Stimulated activated CD4-positive, alpha-beta T cell treated with anti-CD3 and anti-CD28 coated beads, TNF-alpha, amount 100 ng/mL, for 4 hours (primary cell): Measurements from ENCODE around the gene NAP1L4.
"Not testable (repeated sequence)": the region's sequence is repeated elsewhere in the genome, so short reads cannot be mapped to it uniquely, and the experiment has no call there.

Experiments
- DNase-seq, 3 experiments: peaks; one replicate each; pipeline ENCODE4 v3.0.0-alpha.2; 2020; ENCODE audit warnings: low read depth in 3 of 3

Gene NAP1L4

GRCh38 chr11:2909133-2909902 lies 82.8 kb downstream of the NAP1L4 start:
- no peak for DNase-seq

- no peak for DNase-seq
These were observed 84.0 kb downstream of the NAP1L4 start for GRCh38 chr11:2908130-2908529.

- not testable (repeated sequence) for DNase-seq
These were observed 86.8 kb downstream of the NAP1L4 start for GRCh38 chr11:2905299-2905698.

GRCh38 chr11:2904153-2905052 lies 87.7 kb downstream of the NAP1L4 start:
- DNase-seq, result no peak

- no peak for DNase-seq
These were observed 88.5 kb downstream of the NAP1L4 start for GRCh38 chr11:2903672-2904011.

- DNase-seq, result no peak
These were observed 89.1 kb downstream of the NAP1L4 start for GRCh38 chr11:2902784-2903671.

- peak; percentile 71 to 86 (median 81) for DNase-seq
These were observed 90.0 kb downstream of the NAP1L4 start for GRCh38 chr11:2901854-2902783.

GRCh38 chr11:2901196-2901796 lies 90.8 kb downstream of the NAP1L4 start:
- DNase-seq, result no peak

GRCh38 chr11:2899080-2899783 lies 92.9 kb downstream of the NAP1L4 start:
- no peak for DNase-seq

- peak in 1 of 3 experiments; percentile 32 for DNase-seq
These were observed 93.6 kb downstream of the NAP1L4 start for GRCh38 chr11:2898366-2899079.

- no peak for DNase-seq
These were observed 95.1 kb downstream of the NAP1L4 start for GRCh38 chr11:2897048-2897447.

- DNase-seq, result no peak
These were observed 96.1 kb downstream of the NAP1L4 start for GRCh38 chr11:2896047-2896446.
